WTC11 (cell line): ENCODE measurements around the gene PRKCQ. TPM values are rescaled to one million over a fixed set of nuclear protein-coding genes. Genes with fewer than 3 reads are reported as not detected.

Experiments
- ATAC-seq: fragments of 200-7000 bp; cut with Tn5 transposase; 2 replicates; pipeline ENCODE4 v1.10.0; 2021; ENCODE audit warnings: mild to moderate bottlenecking, moderate library complexity
- CTCF ChIA-PET: fragments of 300-600 bp; sonication (Branson Sonifier 250); formaldehyde crosslinking; loops from one replicate; lab custom pipeline; 2021; ENCODE audit warnings: antibody characterized with exemption; lab: Charles Lee
- POLR2A ChIA-PET: fragments of 350-600 bp; sonication (Branson Sonifier 250); formaldehyde crosslinking; loops from one replicate; lab custom pipeline; 2021; ENCODE audit warnings: antibody characterized with exemption; lab: Charles Lee
- DNase-seq: peaks from one replicate; pipeline ENCODE4 v3.0.0; 2021; ENCODE audit warnings: low spot score
- H3K27ac Mint-ChIP-seq: 2 replicates; pipeline ENCODE4 v1.8.0; 2021; ENCODE audit warnings: mixed read lengths
- H3K27me3 Mint-ChIP-seq: 2 replicates; pipeline ENCODE4 v1.8.0; 2021; ENCODE audit warnings: low read depth, mild to moderate bottlenecking, moderate library complexity, mixed read lengths
- H3K36me3 Mint-ChIP-seq: 2 replicates; pipeline ENCODE4 v1.8.0; 2021; ENCODE audit warnings: mixed read lengths
- H3K4me1 Mint-ChIP-seq: 2 replicates; pipeline ENCODE4 v1.8.0; 2022; ENCODE audit warnings: mixed read lengths
- H3K4me3 Mint-ChIP-seq: 2 replicates; pipeline ENCODE4 v1.8.0; 2021; ENCODE audit warnings: mild to moderate bottlenecking, moderate library complexity, mixed read lengths
- H3K9me3 Mint-ChIP-seq: 2 replicates; pipeline ENCODE4 v1.8.0; 2021; ENCODE audit warnings: mixed read lengths
- CTCF ChIP-seq: fragments of 200-600 bp; IDR thresholded peaks from 2 replicates; pipeline ENCODE4 v1.8.0; 2022; ENCODE audit warnings: antibody characterized with exemption
- EMX1 ChIP-seq: fragments of 250-450 bp; sonication (Bioruptor Pico); IDR thresholded peaks from 2 replicates; pipeline ENCODE4 v1.8.0; 2021; ENCODE audit warnings: mild to moderate bottlenecking
- ESRRA ChIP-seq: sonication (generic); formaldehyde crosslinking; IDR thresholded peaks from 2 replicates; pipeline ENCODE4 v1.8.1; 2022; ENCODE audit warnings: mild to moderate bottlenecking, missing genetic modification reagents, borderline replicate concordance
- ETV6 ChIP-seq: sonication (generic); formaldehyde crosslinking; IDR thresholded peaks from 2 replicates; pipeline ENCODE4 v1.8.1; 2022; ENCODE audit warnings: mild to moderate bottlenecking, missing genetic modification reagents
- GABPB1 ChIP-seq: sonication (generic); formaldehyde crosslinking; IDR thresholded peaks from 2 replicates; pipeline ENCODE4 v1.8.1; 2023; ENCODE audit warnings: mild to moderate bottlenecking, missing genetic modification reagents
- JAZF1 ChIP-seq: fragments of 250-450 bp; sonication (Bioruptor Pico); IDR thresholded peaks from 2 replicates; pipeline ENCODE4 v1.9.0; 2021; ENCODE audit warnings: moderate library complexity, mild to moderate bottlenecking, inconsistent platforms
- JUN ChIP-seq: sonication (generic); formaldehyde crosslinking; IDR thresholded peaks from 2 replicates; pipeline ENCODE4 v1.8.0; 2023; ENCODE audit warnings: mild to moderate bottlenecking, missing genetic modification reagents
- MAX ChIP-seq: sonication (generic); formaldehyde crosslinking; IDR thresholded peaks from 2 replicates; pipeline ENCODE4 v1.8.0; 2022; ENCODE audit warnings: mild to moderate bottlenecking, missing genetic modification reagents
- NFYB ChIP-seq: sonication (generic); formaldehyde crosslinking; conservative IDR thresholded peaks from 2 replicates; pipeline ENCODE4 v1.8.0; 2022; ENCODE audit warnings: low read depth, missing genetic modification reagents
- RORB ChIP-seq: fragments of 250-450 bp; sonication (Bioruptor Pico); IDR thresholded peaks from 2 replicates; pipeline ENCODE4 v1.9.0; 2021; ENCODE audit warnings: mild to moderate bottlenecking
- TP53 ChIP-seq: sonication (generic); formaldehyde crosslinking; IDR thresholded peaks from 2 replicates; pipeline ENCODE4 v1.8.1; 2023; ENCODE audit warnings: mild to moderate bottlenecking, missing genetic modification reagents
- USF2 ChIP-seq: sonication (generic); formaldehyde crosslinking; IDR thresholded peaks from 2 replicates; pipeline ENCODE4 v1.8.1; 2023; ENCODE audit warnings: mild to moderate bottlenecking, missing genetic modification reagents, moderate library complexity
- ZMAT4 ChIP-seq: fragments of 250-450 bp; sonication (Bioruptor Pico); IDR thresholded peaks from 2 replicates; pipeline ENCODE4 v1.9.0; 2021; ENCODE audit warnings: mild to moderate bottlenecking
- ZNF219 ChIP-seq: sonication (generic); formaldehyde crosslinking; IDR thresholded peaks from 2 replicates; pipeline ENCODE4 v1.8.0; 2023; ENCODE audit warnings: missing genetic modification reagents, mild to moderate bottlenecking, borderline replicate concordance
- ZNF396 ChIP-seq: fragments of 250-450 bp; sonication (Bioruptor Pico); IDR thresholded peaks from 2 replicates; pipeline ENCODE4 v1.8.0; 2021; ENCODE audit warnings: mild to moderate bottlenecking, moderate library complexity, borderline replicate concordance
- ZNF423 ChIP-seq: fragments of 250-450 bp; sonication (Bioruptor Pico); IDR thresholded peaks from 2 replicates; pipeline ENCODE4 v2.1.2; 2022; ENCODE audit warnings: mild to moderate bottlenecking, moderate library complexity
- total RNA-seq: library from RNA; stranded (reverse); gene quantifications from 3 replicates; pipeline ENCODE4 v1.2.3, GENCODE V29; 2021
- TF ChIP-seq, protein P1 (sequence below): sonication (generic); formaldehyde crosslinking; IDR thresholded peaks from 2 replicates; pipeline ENCODE4 v1.8.0; 2023; ENCODE audit warnings: missing genetic modification reagents
- TF ChIP-seq, protein P2 (sequence below): fragments of 250-450 bp; sonication (Bioruptor Pico); IDR thresholded peaks from 2 replicates; pipeline ENCODE4 v1.9.0; 2021; ENCODE audit warnings: mild to moderate bottlenecking, borderline replicate concordance
- TF ChIP-seq, protein P3 (sequence below): fragments of 250-450 bp; sonication (Bioruptor Pico); conservative IDR thresholded peaks from 2 replicates; pipeline ENCODE4 v1.9.0; 2021; ENCODE audit warnings: mild to moderate bottlenecking

PRKCQ gene
- total RNA-seq, 1 experiment from 2014 or later: 8.7 TPM

DNA sequence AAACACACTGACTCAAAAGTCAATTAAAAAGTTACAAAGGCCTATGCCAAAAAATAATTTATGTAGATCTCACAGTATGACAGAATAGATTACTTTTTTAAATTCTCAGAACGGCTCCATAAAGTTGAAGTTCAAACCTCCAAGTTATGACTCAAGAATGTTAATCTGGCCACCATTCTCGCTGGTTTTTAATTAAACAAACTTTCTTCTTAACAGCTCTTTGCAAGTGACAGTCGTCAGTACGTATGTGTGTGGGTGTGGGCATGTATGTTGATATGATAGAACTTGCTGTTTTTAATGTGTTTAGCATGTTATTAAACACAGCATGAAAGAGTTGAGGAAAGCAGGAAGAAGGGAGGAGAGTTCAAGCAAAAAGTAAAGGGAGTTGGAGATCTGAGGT lies 18.5 kb downstream of the PRKCQ start:
- CTCF ChIA-PET: no interaction called here
- Mint-ChIP-seq H3K4me1 (peaks cover 21% of the 10 kb centered on the region), H3K27me3 (no peaks in the 10 kb centered on the region), H3K4me3 (no peak overlapping the region), H3K9me3 (no peaks in the 10 kb centered on the region), H3K27ac (no peak overlapping the region; the same call in 1 of the 2 replicates), H3K36me3 (no peaks in the 10 kb centered on the region)
- DNase-seq: no peak
- ATAC-seq: no peak
- POLR2A ChIA-PET: no interaction called here
- TF ChIP-seq ZNF423 (CRISPR knock-in tag): no peak
- TF ChIP-seq JUN (CRISPR knock-in tag): no peak
- TF ChIP-seq, protein P1, sequence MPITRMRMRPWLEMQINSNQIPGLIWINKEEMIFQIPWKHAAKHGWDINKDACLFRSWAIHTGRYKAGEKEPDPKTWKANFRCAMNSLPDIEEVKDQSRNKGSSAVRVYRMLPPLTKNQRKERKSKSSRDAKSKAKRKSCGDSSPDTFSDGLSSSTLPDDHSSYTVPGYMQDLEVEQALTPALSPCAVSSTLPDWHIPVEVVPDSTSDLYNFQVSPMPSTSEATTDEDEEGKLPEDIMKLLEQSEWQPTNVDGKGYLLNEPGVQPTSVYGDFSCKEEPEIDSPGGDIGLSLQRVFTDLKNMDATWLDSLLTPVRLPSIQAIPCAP (CRISPR knock-in tag): no peak

DNA sequence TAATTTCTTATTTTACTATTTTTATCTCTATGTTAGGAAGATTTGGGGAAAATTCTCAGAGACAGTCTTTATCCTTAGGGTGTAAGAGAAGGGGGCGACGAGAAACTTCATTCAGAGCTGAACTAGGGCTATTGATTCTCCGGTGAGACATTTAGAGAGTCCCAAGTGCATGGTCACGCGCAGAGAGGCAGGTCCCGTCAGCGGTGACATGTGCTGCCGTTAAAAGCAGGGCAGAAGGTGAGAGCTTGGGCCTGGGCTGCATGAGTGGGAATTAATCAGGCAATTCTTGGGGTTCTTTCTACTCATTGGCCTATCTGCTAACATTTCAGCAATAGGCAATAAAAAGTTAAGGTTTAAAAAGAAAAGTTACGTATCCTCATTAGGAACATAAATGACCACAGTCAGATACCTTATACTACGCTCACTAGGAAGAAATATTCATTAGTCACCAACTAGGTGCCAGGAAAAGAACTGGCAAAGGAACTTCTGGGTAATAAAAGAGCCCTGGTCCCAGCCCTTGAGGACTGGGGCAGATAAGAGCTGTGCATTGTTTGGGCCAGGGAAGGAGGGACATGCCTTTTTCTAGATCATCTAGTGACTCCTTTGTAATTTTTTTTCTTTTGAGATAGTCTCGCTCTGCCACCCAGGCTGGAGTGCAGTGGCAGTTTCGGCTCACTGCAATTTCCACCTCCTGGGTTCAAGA lies 21.2 kb downstream of the PRKCQ start:
- no peak overlapping the region for H3K27ac Mint-ChIP-seq
- TF ChIP-seq ZNF219 (CRISPR knock-in tag): no peak
- TF ChIP-seq TP53 (CRISPR knock-in tag): no peak
- no peak for TF ChIP-seq EMX1 (CRISPR knock-in tag)
- TF ChIP-seq GABPB1: no peak
- TF ChIP-seq ZMAT4: no peak
- TF ChIP-seq, protein P2, sequence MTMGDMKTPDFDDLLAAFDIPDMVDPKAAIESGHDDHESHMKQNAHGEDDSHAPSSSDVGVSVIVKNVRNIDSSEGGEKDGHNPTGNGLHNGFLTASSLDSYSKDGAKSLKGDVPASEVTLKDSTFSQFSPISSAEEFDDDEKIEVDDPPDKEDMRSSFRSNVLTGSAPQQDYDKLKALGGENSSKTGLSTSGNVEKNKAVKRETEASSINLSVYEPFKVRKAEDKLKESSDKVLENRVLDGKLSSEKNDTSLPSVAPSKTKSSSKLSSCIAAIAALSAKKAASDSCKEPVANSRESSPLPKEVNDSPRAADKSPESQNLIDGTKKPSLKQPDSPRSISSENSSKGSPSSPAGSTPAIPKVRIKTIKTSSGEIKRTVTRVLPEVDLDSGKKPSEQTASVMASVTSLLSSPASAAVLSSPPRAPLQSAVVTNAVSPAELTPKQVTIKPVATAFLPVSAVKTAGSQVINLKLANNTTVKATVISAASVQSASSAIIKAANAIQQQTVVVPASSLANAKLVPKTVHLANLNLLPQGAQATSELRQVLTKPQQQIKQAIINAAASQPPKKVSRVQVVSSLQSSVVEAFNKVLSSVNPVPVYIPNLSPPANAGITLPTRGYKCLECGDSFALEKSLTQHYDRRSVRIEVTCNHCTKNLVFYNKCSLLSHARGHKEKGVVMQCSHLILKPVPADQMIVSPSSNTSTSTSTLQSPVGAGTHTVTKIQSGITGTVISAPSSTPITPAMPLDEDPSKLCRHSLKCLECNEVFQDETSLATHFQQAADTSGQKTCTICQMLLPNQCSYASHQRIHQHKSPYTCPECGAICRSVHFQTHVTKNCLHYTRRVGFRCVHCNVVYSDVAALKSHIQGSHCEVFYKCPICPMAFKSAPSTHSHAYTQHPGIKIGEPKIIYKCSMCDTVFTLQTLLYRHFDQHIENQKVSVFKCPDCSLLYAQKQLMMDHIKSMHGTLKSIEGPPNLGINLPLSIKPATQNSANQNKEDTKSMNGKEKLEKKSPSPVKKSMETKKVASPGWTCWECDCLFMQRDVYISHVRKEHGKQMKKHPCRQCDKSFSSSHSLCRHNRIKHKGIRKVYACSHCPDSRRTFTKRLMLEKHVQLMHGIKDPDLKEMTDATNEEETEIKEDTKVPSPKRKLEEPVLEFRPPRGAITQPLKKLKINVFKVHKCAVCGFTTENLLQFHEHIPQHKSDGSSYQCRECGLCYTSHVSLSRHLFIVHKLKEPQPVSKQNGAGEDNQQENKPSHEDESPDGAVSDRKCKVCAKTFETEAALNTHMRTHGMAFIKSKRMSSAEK (CRISPR knock-in tag): no peak
- POLR2A ChIA-PET: no interaction called here
- CTCF ChIA-PET: interaction anchor here (0.7 kb wide), 1 partner anchor 22 kb away, joined by 3 read pairs; no protein-coding TSS in a partner anchor
- DNase-seq (no peak), ATAC-seq (no peak)
- H3K9me3 Mint-ChIP-seq: no peaks in the 10 kb centered on the region
- no peaks in the 10 kb centered on the region for H3K36me3 Mint-ChIP-seq
- H3K4me3 Mint-ChIP-seq: no peak overlapping the region
- H3K27me3 Mint-ChIP-seq: no peaks in the 10 kb centered on the region
- H3K4me1 Mint-ChIP-seq: peaks cover 19% of the 10 kb centered on the region

DNA sequence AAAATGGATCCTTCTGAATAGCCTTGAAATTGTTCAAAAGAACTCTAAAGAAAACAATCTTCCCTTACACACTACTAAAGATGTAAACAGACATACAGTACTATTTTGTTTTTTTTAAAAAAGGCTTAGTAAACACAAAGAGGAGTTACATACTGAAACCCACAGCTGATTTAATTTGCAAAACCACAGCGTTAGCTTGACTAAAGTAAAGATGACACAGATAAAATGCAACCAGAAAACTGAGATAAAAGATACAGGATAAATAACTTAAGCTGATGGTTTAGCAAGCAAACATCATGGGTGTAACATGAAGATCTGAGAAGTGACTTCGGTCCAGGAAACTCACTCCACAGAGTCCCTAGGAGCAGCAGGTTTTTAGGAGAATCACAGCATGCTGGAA lies 21.8 kb downstream of the PRKCQ start:
- ATAC-seq (no peak), DNase-seq (no peak)
- no peak overlapping the region for H3K4me3 Mint-ChIP-seq
- POLR2A ChIA-PET: no interaction called here
- CTCF ChIA-PET: interaction anchor here (0.7 kb wide), 1 partner anchor 22 kb away, joined by 3 read pairs; no protein-coding TSS in a partner anchor
- H3K9me3 Mint-ChIP-seq: no peaks in the 10 kb centered on the region
- no peak overlapping the region for H3K27ac Mint-ChIP-seq
- peaks cover 13% of the 10 kb centered on the region for H3K4me1 Mint-ChIP-seq
- no peaks in the 10 kb centered on the region for H3K27me3 Mint-ChIP-seq
- H3K36me3 Mint-ChIP-seq: no peaks in the 10 kb centered on the region
- TF ChIP-seq RORB (CRISPR knock-in tag): no peak
- TF ChIP-seq NFYB: no peak
- no peak for TF ChIP-seq TP53 (CRISPR knock-in tag)
- TF ChIP-seq ZNF396 (CRISPR knock-in tag): no peak
- no peak for TF ChIP-seq ZMAT4
- no peak for TF ChIP-seq USF2 (CRISPR knock-in tag)
- no peak for TF ChIP-seq ZNF423 (CRISPR knock-in tag)
- no peak for TF ChIP-seq ETV6 (CRISPR knock-in tag)
- TF ChIP-seq, protein P1 (CRISPR knock-in tag): no peak
- TF ChIP-seq, protein P3, sequence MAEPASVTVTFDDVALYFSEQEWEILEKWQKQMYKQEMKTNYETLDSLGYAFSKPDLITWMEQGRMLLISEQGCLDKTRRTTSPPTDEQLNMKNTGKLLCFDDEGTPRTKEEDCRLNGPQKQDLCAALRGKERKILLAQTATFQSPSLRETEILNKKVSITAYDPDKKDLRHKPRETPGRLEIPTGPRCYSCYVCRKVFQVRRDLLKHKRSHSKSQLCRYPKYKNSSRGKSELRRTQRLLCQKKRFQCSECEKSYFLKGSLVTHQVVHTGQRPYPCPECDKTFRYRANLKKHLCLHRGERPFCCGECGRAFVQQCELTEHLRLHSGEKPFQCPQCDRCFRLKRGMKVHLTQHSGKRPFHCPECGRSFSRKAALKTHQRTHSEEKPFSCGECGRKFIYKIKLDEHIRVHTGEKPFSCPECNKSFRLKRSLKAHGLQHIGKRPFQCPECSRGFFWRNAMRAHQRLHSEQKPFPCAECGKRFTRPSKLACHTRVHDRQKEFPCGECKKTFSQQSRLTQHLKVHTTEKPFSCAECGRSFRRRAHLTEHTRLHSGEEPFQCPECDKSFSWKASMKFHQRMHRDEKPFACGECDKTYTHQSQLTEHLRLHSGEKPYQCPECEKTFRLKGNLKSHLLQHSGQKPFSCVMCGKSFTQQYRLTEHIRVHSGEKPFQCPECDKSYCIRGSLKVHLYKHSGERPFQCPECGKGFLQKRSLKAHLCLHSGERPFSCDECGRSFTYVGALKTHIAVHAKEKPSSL (CRISPR knock-in tag): no peak
- no peak for TF ChIP-seq CTCF
- no peak for TF ChIP-seq ZNF219 (CRISPR knock-in tag)
- no peak for TF ChIP-seq JAZF1
- TF ChIP-seq MAX (CRISPR knock-in tag): no peak
- TF ChIP-seq ESRRA (CRISPR knock-in tag): no peak
